Measurements from ENCODE around the gene IGSF5. TPM values are rescaled to one million over a fixed set of nuclear protein-coding genes. Genes with fewer than 3 reads are reported as not detected.

The IGSF5 gene
- total RNA-seq, 2 donors from 2014 or later = 1.7 TPM; not detected in 1

- intact Hi-C loops (cut with DNase I) = no loop called here
- no peaks in the 10 kb centered on the region for H3K4me1 ChIP-seq (replicated peaks)
- TF ChIP-seq POLR2AphosphoS5 (IDR thresholded peaks at IDR 0.05) = no peak
- TF ChIP-seq, protein P1, sequence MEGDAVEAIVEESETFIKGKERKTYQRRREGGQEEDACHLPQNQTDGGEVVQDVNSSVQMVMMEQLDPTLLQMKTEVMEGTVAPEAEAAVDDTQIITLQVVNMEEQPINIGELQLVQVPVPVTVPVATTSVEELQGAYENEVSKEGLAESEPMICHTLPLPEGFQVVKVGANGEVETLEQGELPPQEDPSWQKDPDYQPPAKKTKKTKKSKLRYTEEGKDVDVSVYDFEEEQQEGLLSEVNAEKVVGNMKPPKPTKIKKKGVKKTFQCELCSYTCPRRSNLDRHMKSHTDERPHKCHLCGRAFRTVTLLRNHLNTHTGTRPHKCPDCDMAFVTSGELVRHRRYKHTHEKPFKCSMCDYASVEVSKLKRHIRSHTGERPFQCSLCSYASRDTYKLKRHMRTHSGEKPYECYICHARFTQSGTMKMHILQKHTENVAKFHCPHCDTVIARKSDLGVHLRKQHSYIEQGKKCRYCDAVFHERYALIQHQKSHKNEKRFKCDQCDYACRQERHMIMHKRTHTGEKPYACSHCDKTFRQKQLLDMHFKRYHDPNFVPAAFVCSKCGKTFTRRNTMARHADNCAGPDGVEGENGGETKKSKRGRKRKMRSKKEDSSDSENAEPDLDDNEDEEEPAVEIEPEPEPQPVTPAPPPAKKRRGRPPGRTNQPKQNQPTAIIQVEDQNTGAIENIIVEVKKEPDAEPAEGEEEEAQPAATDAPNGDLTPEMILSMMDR (IDR thresholded peaks at IDR 0.05) = no peak
- no peak for TF ChIP-seq POLR2A (IDR thresholded peaks at IDR 0.05)
- no peak for DNase-seq (ENCODE audit: low spot score)
- WGBS = 79% methylated on average over 14 of the region's 14 CpGs
- H3K36me3 ChIP-seq = no peaks in the 10 kb centered on the region
- H3K4me3 ChIP-seq = no peak overlapping the region
- H3K27ac ChIP-seq = no peak overlapping the region
- H3K27me3 ChIP-seq (replicated peaks; ENCODE audit: insufficient read depth) = no peaks in the 10 kb centered on the region
- H3K9me3 ChIP-seq = no peaks in the 10 kb centered on the region
Measured at GRCh38 chr21:39842741-39843459, 97.9 kb downstream of the IGSF5 start.

- H3K9me3 ChIP-seq = no peaks in the 10 kb centered on the region
- TF ChIP-seq POLR2AphosphoS5 (IDR thresholded peaks at IDR 0.05) = no peak
- no peak for TF ChIP-seq POLR2A (IDR thresholded peaks at IDR 0.05)
- TF ChIP-seq, protein P1 (IDR thresholded peaks at IDR 0.05) = no peak
- H3K27ac ChIP-seq = no peak overlapping the region
- H3K4me1 ChIP-seq (replicated peaks) = no peaks in the 10 kb centered on the region
- H3K4me3 ChIP-seq = no peak overlapping the region
- no peaks in the 10 kb centered on the region for H3K36me3 ChIP-seq
- DNase-seq (ENCODE audit: low spot score) = no peak
- WGBS = 91% methylated on average over 4 of the region's 4 CpGs
- intact Hi-C loops (cut with DNase I) = no loop called here
- no peaks in the 10 kb centered on the region for H3K27me3 ChIP-seq (replicated peaks; ENCODE audit: insufficient read depth)
Measured at GRCh38 chr21:39843483-39843882, 98.5 kb downstream of the IGSF5 start.

- H3K4me1 ChIP-seq (replicated peaks) = no peaks in the 10 kb centered on the region
- TF ChIP-seq, protein P1 (IDR thresholded peaks at IDR 0.05) = no peak
- TF ChIP-seq POLR2AphosphoS5 (IDR thresholded peaks at IDR 0.05) = no peak
- TF ChIP-seq POLR2A (IDR thresholded peaks at IDR 0.05) = no peak
- H3K27ac ChIP-seq = no peak overlapping the region
- H3K4me3 ChIP-seq = no peak overlapping the region
- no peaks in the 10 kb centered on the region for H3K36me3 ChIP-seq
- intact Hi-C loops (cut with DNase I) = no loop called here
- DNase-seq (ENCODE audit: low spot score) = no peak
- H3K9me3 ChIP-seq = no peaks in the 10 kb centered on the region
- H3K27me3 ChIP-seq (replicated peaks; ENCODE audit: insufficient read depth) = no peaks in the 10 kb centered on the region
- 86% methylated on average over 5 of the region's 5 CpGs for WGBS
Measured at GRCh38 chr21:39843916-39844315, 98.9 kb downstream of the IGSF5 start.

GRCh38 chr21:39845571-39846130 is 100.7 kb downstream of the IGSF5 start:
- intact Hi-C loops (cut with DNase I) = no loop called here
- Histone ChIP-seq H3K4me1 (replicated peaks) (no peaks in the 10 kb centered on the region), H3K9me3 (no peaks in the 10 kb centered on the region), H3K27ac (no peak overlapping the region), H3K4me3 (no peak overlapping the region), H3K27me3 (replicated peaks; ENCODE audit: insufficient read depth) (no peaks in the 10 kb centered on the region), H3K36me3 (no peaks in the 10 kb centered on the region)
- no peak for DNase-seq (ENCODE audit: low spot score)
- TF ChIP-seq, protein P1 (IDR thresholded peaks at IDR 0.05) = no peak
- TF ChIP-seq POLR2AphosphoS5 (IDR thresholded peaks at IDR 0.05) (no peak), POLR2A (IDR thresholded peaks at IDR 0.05) (no peak)
- WGBS = 82% methylated on average over 6 of the region's 6 CpGs

- no peak for DNase-seq (ENCODE audit: low spot score)
- Histone ChIP-seq H3K4me3 (no peak overlapping the region), H3K9me3 (no peaks in the 10 kb centered on the region), H3K36me3 (no peaks in the 10 kb centered on the region), H3K27me3 (replicated peaks; ENCODE audit: insufficient read depth) (no peaks in the 10 kb centered on the region), H3K4me1 (replicated peaks) (no peaks in the 10 kb centered on the region), H3K27ac (no peak overlapping the region)
- WGBS = 94% methylated on average over 6 of the region's 6 CpGs
- TF ChIP-seq POLR2AphosphoS5 (IDR thresholded peaks at IDR 0.05) = no peak
- TF ChIP-seq, protein P1 (IDR thresholded peaks at IDR 0.05) = no peak
- TF ChIP-seq POLR2A (IDR thresholded peaks at IDR 0.05) = no peak
- intact Hi-C loops (cut with DNase I) = no loop called here
Measured at GRCh38 chr21:39847877-39848276, 102.9 kb downstream of the IGSF5 start.
